K562 (cell line): ENCODE measurements around the gene MARS1. TPM values are rescaled to one million over a fixed set of nuclear protein-coding genes. Genes with fewer than 3 reads are reported as not detected.

Experiments used
- ATAC-seq: fragments of 200-7000 bp; cut with Tn5 transposase; 3 replicates; pipeline ENCODE4 v1.9.1; 2020; ENCODE audit warnings: moderate library complexity
- BruUV-seq: library from RNA; stranded (reverse); fragments of 400-500 nt; replicated peaks from 2 replicates; lab custom pipeline; 2021; lab: Mats Ljungman, UMichigan
- CTCF ChIA-PET: fragments of 300-600 bp; formaldehyde crosslinking; extraction: SDS; loops from one replicate; lab custom pipeline; 2021; ENCODE audit warnings: low intra/inter-chr PET ratio; lab: Yijun Ruan, JAX
- POLR2A ChIA-PET: fragments of 300-600, 350-650 bp; sonication (Branson Sonifier 250); formaldehyde crosslinking; extraction: SDS; loops from one replicate; lab custom pipeline; 2021; ENCODE audit warnings: antibody characterized with exemption, inconsistent platforms; lab: Yijun Ruan, JAX
- DNase-seq, 4 experiments: peaks; one replicate each; pipeline versions ENCODE4 v3.0.0 to v3.0.0-alpha.2; 2011 to 2018; ENCODE audit warnings: low spot score in 3 of 4, mixed read lengths in 3 of 4; ENCODE audit errors: extremely low read depth in 1 of 4
- FAIRE-seq: peaks from 2 replicates; lab custom pipeline; 2011; peaks lifted over from hg19 to GRCh38; lab: Jason Lieb, UNC
- H2AFZ ChIP-seq: 2 replicates; pipeline ENCODE4 v1.6.0; 2011; ENCODE audit warnings: low read depth, low read length, control low read depth, inconsistent platforms
- H3K27ac ChIP-seq: fragments of 200-600 bp; 3 replicates; pipeline ENCODE4 v1.8.0; 2011; ENCODE audit warnings: low read depth, mild to moderate bottlenecking, control low read depth, inconsistent platforms, low read length, moderate library complexity, mixed read lengths; ENCODE audit errors: extremely low read depth
- H3K27me3 ChIP-seq, 2 experiments: fragments of 300-600 bp in 1 of 2; 2 replicates in 1 of 2; 3 replicates in 1 of 2; pipeline versions ENCODE4 v1.6.0 to v1.8.0; 2011; ENCODE audit warnings: inconsistent platforms in 2 of 2, low read length in 2 of 2, mild to moderate bottlenecking in 1 of 2, mixed read lengths in 1 of 2, moderate library complexity in 1 of 2; ENCODE audit not compliant: control insufficient read depth in 2 of 2, insufficient read depth in 2 of 2
- H3K36me3 ChIP-seq: fragments of 300-600 bp; 3 replicates; pipeline ENCODE4 v1.8.0; 2011; ENCODE audit warnings: mild to moderate bottlenecking, low read length, inconsistent platforms; ENCODE audit not compliant: control insufficient read depth, insufficient read depth
- H3K4me1 ChIP-seq, 2 experiments: fragments of 200-600 bp in 1 of 2; replicated peaks in 1 of 2; 2 replicates in 1 of 2; 3 replicates in 1 of 2; pipeline versions ENCODE4 v1.5.1 to v1.8.0; 2011; ENCODE audit warnings: inconsistent platforms in 2 of 2, low read length in 2 of 2, mild to moderate bottlenecking in 1 of 2, mixed read lengths in 1 of 2, moderate library complexity in 1 of 2; ENCODE audit not compliant: control insufficient read depth in 2 of 2, insufficient read depth in 2 of 2
- H3K4me2 ChIP-seq: 2 replicates; pipeline ENCODE4 v1.6.1; 2011; ENCODE audit warnings: low read length, control low read depth, inconsistent platforms, mixed read lengths; ENCODE audit not compliant: insufficient read depth
- H3K4me3 ChIP-seq: fragments of 200-600 bp; sonication (generic), shearing (Covaris generic); 2 replicates; pipeline ENCODE4 v1.5.1; 2016; ENCODE audit warnings: control low read depth, inconsistent platforms
- H3K79me2 ChIP-seq: fragments of 200-600 bp; 3 replicates; pipeline ENCODE4 v1.8.0; 2011; ENCODE audit warnings: low read length, inconsistent platforms; ENCODE audit not compliant: control insufficient read depth, insufficient read depth
- H3K9ac ChIP-seq, 2 experiments: 2 replicates each; pipeline versions ENCODE4 v1.6.0 to v1.6.1; 2011; ENCODE audit warnings: low read depth in 2 of 2, low read length in 2 of 2, control low read depth in 1 of 2, inconsistent platforms in 1 of 2, mild to moderate bottlenecking in 1 of 2, mixed read lengths in 1 of 2; ENCODE audit not compliant: insufficient read depth in 1 of 2
- H3K9me1 ChIP-seq: one replicate; pipeline ENCODE4 v1.6.0; 2011; ENCODE audit warnings: inconsistent platforms, mild to moderate bottlenecking, low read length, moderate library complexity; ENCODE audit not compliant: control insufficient read depth, insufficient read depth
- H3K9me3 ChIP-seq: replicated peaks from 2 replicates; pipeline ENCODE4 v1.5.1; 2011; ENCODE audit warnings: low read depth, low read length, inconsistent platforms; ENCODE audit not compliant: control insufficient read depth, insufficient read depth
- H4K20me1 ChIP-seq: replicated peaks from 2 replicates; pipeline ENCODE4 v1.6.1; 2011; ENCODE audit warnings: low read length, inconsistent platforms, mixed read lengths; ENCODE audit not compliant: control insufficient read depth, insufficient read depth
- CBX2 ChIP-seq: fragments of 200-600 bp; sonication (generic); IDR thresholded peaks from one replicate; pipeline ENCODE4 v1.6.1; 2012; ENCODE audit warnings: mild to moderate bottlenecking, low read length, inconsistent platforms; ENCODE audit not compliant: insufficient read depth, poor library complexity, severe bottlenecking
- JUND ChIP-seq, 2 experiments: IDR thresholded peaks; 2 replicates in 1 of 2; 3 replicates in 1 of 2; pipeline ENCODE4 v1.6.1; 2011; ENCODE audit warnings: borderline replicate concordance in 2 of 2, low read depth in 2 of 2, low read length in 2 of 2, improper control_type of control experiment in 1 of 2, missing biosample characterization in 1 of 2, missing genetic modification characterization in 1 of 2, missing genetic modification reagents in 1 of 2
- LCOR ChIP-seq: sonication (generic); formaldehyde crosslinking; IDR thresholded peaks from 2 replicates; pipeline ENCODE4 v1.8.0; 2022; ENCODE audit warnings: mild to moderate bottlenecking, missing genetic modification reagents
- PHF20 ChIP-seq: fragments of 450-650 bp; IDR thresholded peaks from 2 replicates; pipeline ENCODE4 v1.6.1; 2018; ENCODE audit not compliant: partially characterized antibody
- ZBTB43 ChIP-seq: sonication (generic); formaldehyde crosslinking; IDR thresholded peaks from 2 replicates; pipeline ENCODE4 v1.8.0; 2023; ENCODE audit warnings: mild to moderate bottlenecking, missing genetic modification reagents
- ZNF174 ChIP-seq: fragments of 250-450 bp; sonication (Bioruptor Pico); IDR thresholded peaks from 2 replicates; pipeline ENCODE4 v1.4.0; 2020; ENCODE audit warnings: mild to moderate bottlenecking
- ZNF282 ChIP-seq: sonication (generic); formaldehyde crosslinking; IDR thresholded peaks from 2 replicates; pipeline ENCODE4 v1.8.1; 2023; ENCODE audit warnings: missing genetic modification reagents
- ZNF512 ChIP-seq: IDR thresholded peaks from 2 replicates; pipeline ENCODE4 v1.6.1; 2016; ENCODE audit warnings: missing genetic modification characterization, missing compliant biosample characterization
- WGBS: fragments of 100-300 bp; shearing (Covaris generic); methylation state at CpG from one replicate; pipeline ENCODE4 v1.1.6; 2016; ENCODE audit warnings: low coverage, mixed read lengths; ENCODE audit not compliant: insufficient coverage; ENCODE audit errors: missing lambda C conversion rate; 5-methylcytosine and 5-hydroxymethylcytosine counted together
- in situ Hi-C: fragments of 300-500 bp; cut with MboI; formaldehyde crosslinking; loops from 4 replicates; pipeline ENCODE4 v1.15.0; 2018; ENCODE audit warnings: inconsistent platforms, mixed read lengths
- intact Hi-C: fragments of 100-400 bp; cut with micrococcal nuclease; formaldehyde crosslinking; loops from 2 replicates; pipeline ENCODE4 v1.14.2; 2022
- polyA plus RNA-seq, 8 experiments: library from polyadenylated mRNA; depleted of rRNA in 4 of 8; stranded (reverse) in 5 of 8; unstranded in 3 of 8; fragments of >200 nt; fragmentation: Nextera tagmentation in 2 of 8; fragmentation: Illumina TruSeq in 1 of 8; extraction: Ambion mirVana in 2 of 8; extraction: Trizol in 1 of 8; gene quantifications; 2 replicates each; pipeline versions ENCODE4 v1.2.1 to v1.2.3, GENCODE V29; 2011 to 2014; ENCODE audit warnings: inconsistent platforms in 1 of 8, missing spikeins in 1 of 8
- total RNA-seq, 7 experiments: library from RNA; depleted of rRNA in 6 of 7; stranded (reverse); fragments of >200 nt in 6 of 7; fragmentation: Illumina TruSeq in 2 of 7; extraction: Trizol in 2 of 7; gene quantifications; 2 replicates each; pipeline versions ENCODE4 v1.2.1 to v1.2.3, GENCODE V29; 2011 to 2021; ENCODE audit warnings: low replicate concordance in 1 of 7
- TF ChIP-seq, protein P1 (sequence below), 2 experiments: fragments of 200-800 bp in 1 of 2; sonication (Bioruptor generic) in 1 of 2; sonication (generic) in 1 of 2; formaldehyde crosslinking in 1 of 2; IDR thresholded peaks in 1 of 2; conservative IDR thresholded peaks in 1 of 2; 2 replicates each; pipeline versions ENCODE4 v1.5.0 to v1.6.1; 2016 to 2020; ENCODE audit warnings: missing compliant biosample characterization in 1 of 2, missing genetic modification characterization in 1 of 2, missing genetic modification reagents in 1 of 2
- TF ChIP-seq, protein P2 (sequence below): IDR thresholded peaks from 2 replicates; pipeline ENCODE4 v1.6.1; 2011; ENCODE audit not compliant: insufficient read length; ENCODE audit errors: extremely low read depth
- TF ChIP-seq, protein P3 (sequence below), 3 experiments: fragments of 200-800 bp in 1 of 3; sonication (Bioruptor generic) in 1 of 3; sonication (generic) in 1 of 3; formaldehyde crosslinking in 1 of 3; IDR thresholded peaks; 2 replicates each; pipeline versions ENCODE4 v1.6.1 to v1.8.0; 2016 to 2022; ENCODE audit warnings: mild to moderate bottlenecking in 2 of 3, missing compliant biosample characterization in 2 of 3, missing genetic modification characterization in 2 of 3, missing genetic modification reagents in 1 of 3

MARS1 gene
- total and polyA plus RNA-seq, 9 of the 15 experiments (the other 6 are each of a cell fraction or from before 2014, with no cell fraction given) = 117 to 382 (median 220) TPM

DNA sequence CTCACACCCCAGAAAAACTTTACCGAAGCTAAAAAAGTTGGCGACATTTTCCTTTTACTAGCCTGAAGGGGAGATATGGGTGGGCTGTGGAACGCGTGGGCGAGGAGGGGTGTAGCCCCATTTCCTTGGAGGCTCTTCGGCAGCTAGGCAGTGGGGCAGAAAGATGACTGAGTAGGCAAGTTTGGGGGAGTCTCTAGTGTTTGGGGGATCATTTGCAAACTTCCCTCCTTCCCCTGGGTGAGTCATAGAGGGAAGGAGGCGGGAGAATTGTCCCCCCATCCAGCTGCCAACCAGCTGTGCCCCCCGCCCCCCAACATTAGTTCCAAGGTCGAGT, 26.0 kb upstream of the MARS1 start:
- H3K79me2 ChIP-seq = peaks cover 4% of the 10 kb centered on the region; the same call in 1 of the 3 replicates
- peak overlapping the region; percentile 85 for H3K4me2 ChIP-seq
- no peak for DNase-seq
- peaks cover 22 to 39% of the 10 kb centered on the region in 2 experiments; a peak in 4 of 5 replicates for H3K4me1 ChIP-seq
- H3K4me3 ChIP-seq = peak overlapping the region; percentile 51
- peak overlapping the region; percentile 46; the same call in 2 of the 3 replicates for H3K27ac ChIP-seq
- in situ Hi-C loops (no loop called here), intact Hi-C loops (loop anchor here (2.0 kb wide), 1 partner anchor 275 kb away; no protein-coding TSS in a partner anchor)
- ChIA-PET CTCF (interaction anchor here (0.5 to 1.6 kb wide), 7 partner anchors 37 to 285 kb away, joined by 3 to 14 read pairs (median 3); no protein-coding TSS in a partner anchor), POLR2A (interaction anchor here (0.6 to 2.3 kb wide), 4 partner anchors 10 to 735 kb away, joined by 3 to 13 read pairs (median 4); no protein-coding TSS in a partner anchor)
- no peak for ATAC-seq
- no TSS peak for BruUV-seq
- no peak for FAIRE-seq
- H3K36me3 ChIP-seq = no peaks in the 10 kb centered on the region
- no peaks in the 10 kb centered on the region for H3K9me1 ChIP-seq
- no peaks in the 10 kb centered on the region for H3K9me3 ChIP-seq
- peak overlapping the region; percentile 42 to 90; a peak in 3 of 4 replicates for H3K9ac ChIP-seq
- WGBS = 0% methylated on average over 7 of the region's 9 CpGs
- peak overlapping the region; percentile 85 for H2AFZ ChIP-seq
- no peaks in the 10 kb centered on the region for H4K20me1 ChIP-seq
- peaks cover 2 to 14% of the 10 kb centered on the region in 2 experiments; a peak in 2 of 5 replicates for H3K27me3 ChIP-seq
- TF ChIP-seq, protein P1, sequence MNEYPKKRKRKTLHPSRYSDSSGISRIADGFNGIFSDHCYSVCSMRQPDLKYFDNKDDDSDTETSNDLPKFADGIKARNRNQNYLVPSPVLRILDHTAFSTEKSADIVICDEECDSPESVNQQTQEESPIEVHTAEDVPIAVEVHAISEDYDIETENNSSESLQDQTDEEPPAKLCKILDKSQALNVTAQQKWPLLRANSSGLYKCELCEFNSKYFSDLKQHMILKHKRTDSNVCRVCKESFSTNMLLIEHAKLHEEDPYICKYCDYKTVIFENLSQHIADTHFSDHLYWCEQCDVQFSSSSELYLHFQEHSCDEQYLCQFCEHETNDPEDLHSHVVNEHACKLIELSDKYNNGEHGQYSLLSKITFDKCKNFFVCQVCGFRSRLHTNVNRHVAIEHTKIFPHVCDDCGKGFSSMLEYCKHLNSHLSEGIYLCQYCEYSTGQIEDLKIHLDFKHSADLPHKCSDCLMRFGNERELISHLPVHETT (CRISPR knock-in tag; conservative IDR thresholded peaks at IDR 0.05 in 1 of 2, IDR thresholded peaks at IDR 0.05 in 1 of 2) = no peak
- TF ChIP-seq CBX2 (no peak), JUND (IDR thresholded peaks at IDR 0.05; ENCODE audit: borderline replicate concordance, low read depth, low read length) (peak; percentile 55), JUND (tag; IDR thresholded peaks at IDR 0.05; ENCODE audit: borderline replicate concordance, low read depth, low read length) (no peak; the same call in 2 of the 3 replicates), ZNF174 (CRISPR knock-in tag) (no peak), ZNF282 (CRISPR knock-in tag) (no peak), LCOR (CRISPR knock-in tag) (no peak), ZBTB43 (CRISPR knock-in tag) (no peak), PHF20 (no peak), ZNF512 (no peak)
- TF ChIP-seq, protein P2, sequence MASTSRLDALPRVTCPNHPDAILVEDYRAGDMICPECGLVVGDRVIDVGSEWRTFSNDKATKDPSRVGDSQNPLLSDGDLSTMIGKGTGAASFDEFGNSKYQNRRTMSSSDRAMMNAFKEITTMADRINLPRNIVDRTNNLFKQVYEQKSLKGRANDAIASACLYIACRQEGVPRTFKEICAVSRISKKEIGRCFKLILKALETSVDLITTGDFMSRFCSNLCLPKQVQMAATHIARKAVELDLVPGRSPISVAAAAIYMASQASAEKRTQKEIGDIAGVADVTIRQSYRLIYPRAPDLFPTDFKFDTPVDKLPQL = no peak
- TF ChIP-seq, protein P3, sequence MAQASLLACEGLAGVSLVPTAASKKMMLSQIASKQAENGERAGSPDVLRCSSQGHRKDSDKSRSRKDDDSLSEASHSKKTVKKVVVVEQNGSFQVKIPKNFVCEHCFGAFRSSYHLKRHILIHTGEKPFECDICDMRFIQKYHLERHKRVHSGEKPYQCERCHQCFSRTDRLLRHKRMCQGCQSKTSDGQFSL (CRISPR knock-in tag; IDR thresholded peaks at IDR 0.05) = no peak
- TF ChIP-seq, protein P3 (tag; IDR thresholded peaks at IDR 0.05) = 0 out of 4 replicates have a peak, but pooled peaks of 1 of the 2 experiments have one; percentile 3
